SH-SY5Y (cell line): Measurements from ENCODE around the gene ACR.

Experiments used
- GATA2 ChIP-seq: IDR thresholded peaks from 2 replicates; pipeline ENCODE4 v1.6.1; 2011; ENCODE audit warnings: mild to moderate bottlenecking, low read depth, low read length
- GATA3 ChIP-seq: IDR thresholded peaks from 2 replicates; pipeline ENCODE4 v1.6.1; 2011; ENCODE audit warnings: low read depth, mild to moderate bottlenecking, low read length, moderate library complexity

DNA sequence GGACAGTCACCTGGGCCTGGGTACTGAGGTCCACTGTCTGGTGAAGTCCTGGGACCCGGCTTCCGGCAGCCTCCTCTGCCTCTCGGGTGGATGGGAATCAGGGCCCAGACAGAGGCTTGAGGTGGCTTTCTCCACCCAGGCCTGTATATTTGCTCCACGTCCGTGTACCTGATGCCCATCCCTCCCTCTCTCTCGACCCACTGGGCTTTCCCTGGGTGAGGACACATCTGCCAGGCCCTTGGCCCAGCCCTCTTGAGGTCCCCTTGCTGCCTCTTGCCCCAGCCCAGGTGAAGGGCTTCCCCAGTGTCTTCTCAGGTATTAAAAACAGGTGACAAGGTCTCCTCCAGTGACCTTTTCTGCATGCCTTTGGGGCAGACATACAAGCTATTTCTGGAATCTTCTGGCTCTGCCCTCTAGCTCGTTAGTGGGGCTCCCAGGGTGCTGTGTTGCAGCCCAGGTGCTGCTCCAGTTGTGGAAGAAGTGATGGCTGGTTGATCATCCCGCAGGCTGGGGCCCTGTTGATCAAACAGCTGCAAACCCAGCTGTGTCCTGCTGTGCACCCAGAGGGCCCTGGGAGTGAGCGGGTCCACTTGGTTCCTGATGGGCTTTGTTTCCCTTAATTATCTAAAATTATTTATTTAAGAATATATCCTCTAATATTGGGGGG, 25.5 kb upstream of the ACR start:
- TF ChIP-seq GATA2 (no peak), GATA3 (no peak)
